Skeletal muscle tissue (tissue), 4 donors: ENCODE data around the gene ABLIM3. TPM values are rescaled to one million over a fixed set of nuclear protein-coding genes. Genes with fewer than 3 reads are reported as not detected.
"Not testable (repeated sequence)": the region's sequence is repeated elsewhere in the genome, so short reads cannot be mapped to it uniquely, and the experiment has no call there.

Experiments used
- H3K27ac ChIP-seq: one replicate; pipeline ENCODE4 v1.7.0; 2013; ENCODE audit warnings: mild to moderate bottlenecking, low read depth, low read length, inconsistent platforms
- H3K27me3 ChIP-seq, 3 donors: one replicate each; pipeline ENCODE4 v1.7.0; 2013; ENCODE audit warnings: low read length in 3 of 3; ENCODE audit not compliant: control insufficient read depth in 3 of 3, insufficient read depth in 3 of 3
- H3K36me3 ChIP-seq, 3 donors: one replicate each; pipeline ENCODE4 v1.7.0; 2013; ENCODE audit warnings: low read length in 3 of 3; ENCODE audit not compliant: control insufficient read depth in 3 of 3, insufficient read depth in 3 of 3
- H3K4me1 ChIP-seq, 3 donors: one replicate each; pipeline ENCODE4 v1.7.0; 2013; ENCODE audit warnings: low read length in 3 of 3, mild to moderate bottlenecking in 3 of 3; ENCODE audit not compliant: control insufficient read depth in 3 of 3, insufficient read depth in 3 of 3
- H3K4me3 ChIP-seq, 3 donors: one replicate each; pipeline ENCODE4 v1.7.0; 2013; ENCODE audit warnings: low read length in 3 of 3
- H3K9ac ChIP-seq, 3 donors: one replicate each; pipeline ENCODE4 v1.7.0; 2013; ENCODE audit warnings: low read length in 3 of 3, mild to moderate bottlenecking in 3 of 3, moderate library complexity in 2 of 3, low read depth in 1 of 3
- H3K9me3 ChIP-seq, 3 donors: one replicate each; pipeline ENCODE4 v1.7.0; 2013; ENCODE audit warnings: low read length in 3 of 3; ENCODE audit not compliant: control insufficient read depth in 3 of 3
- total RNA-seq: library from RNA; depleted of rRNA; stranded (reverse); fragments of >200 nt; gene quantifications from one replicate; pipeline ENCODE4 v1.2.3, GENCODE V29; 2014
- donor health status: Osteomylitis.

The ABLIM3 gene
- total RNA-seq, 1 donor from 2014 or later = 15.1 TPM

- Histone ChIP-seq H3K27me3 (no peaks in the 10 kb centered on the region), H3K36me3 (peaks cover 0 to 4% (median 0%) of the 10 kb centered on the region in 3 donors)
These were observed 130.6 kb downstream of the ABLIM3 start, which contains the start of gene AFAP1L1 for GRCh38 chr5:149271716-149272563. AFAP1L1 (plus strand) TSS chr5:149271859; CDS start chr5:149271969, 110 bp downstream.

GRCh38 chr5:149272781-149273180 is 131.5 kb downstream of the ABLIM3 start:
- peak overlapping the region; percentile 90 for H3K27ac ChIP-seq
- H3K27me3 ChIP-seq, H3K36me3 ChIP-seq, H3K9me3 ChIP-seq: not testable (repeated sequence)
- peak overlapping the region; percentile 82 to 94 (median 90) for H3K9ac ChIP-seq
- H3K4me3 ChIP-seq = peak overlapping the region; percentile 81 to 85 (median 83)
- H3K4me1 ChIP-seq = peaks cover 19 to 25% (median 22%) of the 10 kb centered on the region in 3 donors

More at GRCh38 chr5:149271716-149272563, 130.6 kb downstream of the ABLIM3 start, which contains the start of gene AFAP1L1:
- Histone ChIP-seq H3K9me3 (peaks cover 0 to 6% (median 5%) of the 10 kb centered on the region in 3 donors), H3K4me1 (peaks cover 14 to 18% (median 15%) of the 10 kb centered on the region in 3 donors), H3K4me3 (peak within 1 kb of the TSS; percentile 83 to 85 (median 83)), H3K27ac (peak within 1 kb of the TSS; percentile 90), H3K9ac (peak within 1 kb of the TSS; percentile 82 to 94 (median 90))

- Histone ChIP-seq H3K4me1 (peaks cover 22 to 29% (median 26%) of the 10 kb centered on the region in 3 donors), H3K4me3 (peak overlapping the region; percentile 59 to 83 (median 81)), H3K9ac (peak overlapping the region; percentile 66 to 90 (median 82)), H3K27me3 (no peaks in the 10 kb centered on the region), H3K27ac (peak overlapping the region; percentile 90), H3K36me3 (peaks cover 0 to 4% (median 0%) of the 10 kb centered on the region in 3 donors), H3K9me3 (peaks cover 0 to 6% (median 5%) of the 10 kb centered on the region in 3 donors)
These were observed 131.9 kb downstream of the ABLIM3 start for GRCh38 chr5:149273237-149273636.

- Histone ChIP-seq H3K27ac (peak overlapping the region; percentile 90), H3K4me3 (no peak overlapping the region), H3K9me3 (peaks cover 0 to 3% (median 2%) of the 10 kb centered on the region in 3 donors), H3K36me3 (peaks cover 0 to 4% (median 0%) of the 10 kb centered on the region in 3 donors), H3K27me3 (no peaks in the 10 kb centered on the region), H3K4me1 (peaks cover 22 to 36% (median 33%) of the 10 kb centered on the region in 3 donors), H3K9ac (peak overlapping the region in 1 of 3 donors; percentile 35)
These were observed 132.7 kb downstream of the ABLIM3 start for GRCh38 chr5:149273950-149274349.

- Histone ChIP-seq H3K4me1 (peaks cover 27 to 46% (median 39%) of the 10 kb centered on the region in 3 donors), H3K36me3 (peaks cover 0 to 4% (median 0%) of the 10 kb centered on the region in 3 donors), H3K4me3 (no peak overlapping the region), H3K9ac (no peak overlapping the region), H3K27ac (no peak overlapping the region), H3K9me3 (no peaks in the 10 kb centered on the region), H3K27me3 (no peaks in the 10 kb centered on the region)
These were observed 133.6 kb downstream of the ABLIM3 start for GRCh38 chr5:149274939-149275338.

GRCh38 chr5:149277801-149278200 is 136.5 kb downstream of the ABLIM3 start:
- no peak overlapping the region for H3K27ac ChIP-seq
- peaks cover 46 to 69% (median 61%) of the 10 kb centered on the region in 3 donors for H3K4me1 ChIP-seq
- H3K27me3 ChIP-seq = no peaks in the 10 kb centered on the region
- no peak overlapping the region for H3K9ac ChIP-seq
- H3K9me3 ChIP-seq = no peaks in the 10 kb centered on the region
- H3K4me3 ChIP-seq = peak overlapping the region in 1 of 3 donors; percentile 8
- peaks cover 0 to 4% (median 0%) of the 10 kb centered on the region in 3 donors for H3K36me3 ChIP-seq

- Histone ChIP-seq H3K4me3 (no peak overlapping the region), H3K9me3 (no peaks in the 10 kb centered on the region), H3K27me3 (no peaks in the 10 kb centered on the region), H3K36me3 (peaks cover 0 to 4% (median 0%) of the 10 kb centered on the region in 3 donors), H3K27ac (no peak overlapping the region), H3K4me1 (peaks cover 45 to 66% (median 61%) of the 10 kb centered on the region in 3 donors), H3K9ac (no peak overlapping the region)
These were observed 137.3 kb downstream of the ABLIM3 start for GRCh38 chr5:149278451-149279210.

- no peak overlapping the region for H3K4me3 ChIP-seq
- H3K27me3 ChIP-seq = no peaks in the 10 kb centered on the region
- no peak overlapping the region for H3K9ac ChIP-seq
- peaks cover 51 to 77% (median 71%) of the 10 kb centered on the region in 3 donors for H3K4me1 ChIP-seq
- H3K27ac ChIP-seq = no peak overlapping the region
- H3K36me3 ChIP-seq = peaks cover 0 to 4% (median 0%) of the 10 kb centered on the region in 3 donors
- no peaks in the 10 kb centered on the region for H3K9me3 ChIP-seq
These were observed 138.4 kb downstream of the ABLIM3 start for GRCh38 chr5:149279661-149280060.

GRCh38 chr5:149280124-149280523 is 138.8 kb downstream of the ABLIM3 start:
- H3K27me3 ChIP-seq = no peaks in the 10 kb centered on the region
- H3K36me3 ChIP-seq = peaks cover 0 to under 1% (median 0%) of the 10 kb centered on the region in 3 donors
- H3K9me3 ChIP-seq = no peaks in the 10 kb centered on the region
- H3K27ac ChIP-seq = no peak overlapping the region
- peaks cover 56 to 81% (median 73%) of the 10 kb centered on the region in 3 donors for H3K4me1 ChIP-seq
- H3K9ac ChIP-seq = no peak overlapping the region
- H3K4me3 ChIP-seq = no peak overlapping the region
